ACHN (cell line): Measurements from ENCODE around the gene INTS12.
"Not testable (repeated sequence)": the region's sequence is repeated elsewhere in the genome, so short reads cannot be mapped to it uniquely, and the experiment has no call there.

Experiments
- DNase-seq: peaks from one replicate; pipeline ENCODE4 v3.0.0-alpha.2; 2015
- in situ Hi-C: cut with HindIII; loops from 2 replicates; pipeline ENCODE4 v1.10.0; 2017; ENCODE audit warnings: low sequenced_read_pairs, low pct_ligation_motif_present, low pct_unique_long_range_greater_than_20kb

The INTS12 gene

GRCh38 chr4:105708181-105709080 lies at the start of gene INTS12, which contains the start of gene GSTCD:
Gene INTS12 (minus strand): TSS chr4:105708689. CDS start chr4:105700005, 8,684 bp downstream.
Gene GSTCD (plus strand): TSS chr4:105708784. CDS start chr4:105717614, 8,830 bp downstream.
- in situ Hi-C loops = no loop called here

GRCh38 chr4:105755375-105755774 lies 46.9 kb upstream of the INTS12 start:
- in situ Hi-C loops = no loop called here
- no peak for DNase-seq

More at GRCh38 chr4:105708181-105709080, at the start of gene INTS12, which contains the start of gene GSTCD:
- DNase-seq = peak; percentile 93

- DNase-seq = no peak
- in situ Hi-C loops = no loop called here
Measured at GRCh38 chr4:105753361-105753760, 44.9 kb upstream of the INTS12 start.

GRCh38 chr4:105751718-105752299 lies 43.3 kb upstream of the INTS12 start:
- in situ Hi-C loops = no loop called here
- DNase-seq = no peak

GRCh38 chr4:105748222-105748621 lies 39.7 kb upstream of the INTS12 start:
- in situ Hi-C loops = no loop called here
- no peak for DNase-seq

GRCh38 chr4:105741548-105741947 lies 33.1 kb upstream of the INTS12 start:
- in situ Hi-C loops = no loop called here
- no peak for DNase-seq

GRCh38 chr4:105735217-105735616 lies 26.7 kb upstream of the INTS12 start:
- in situ Hi-C loops, DNase-seq: not testable (repeated sequence)

GRCh38 chr4:105729895-105730294 lies 21.4 kb upstream of the INTS12 start:
- in situ Hi-C loops, DNase-seq: not testable (repeated sequence)

- in situ Hi-C loops = no loop called here
- DNase-seq = no peak
Measured at GRCh38 chr4:105725623-105726022, 17.1 kb upstream of the INTS12 start.

- in situ Hi-C loops = no loop called here
- no peak for DNase-seq
Measured at GRCh38 chr4:105719204-105719603, 10.7 kb upstream of the INTS12 start.

GRCh38 chr4:105715692-105716278 lies 7.3 kb upstream of the INTS12 start:
- in situ Hi-C loops = no loop called here

GRCh38 chr4:105714932-105715331 lies 6.4 kb upstream of the INTS12 start:
- peak; percentile 21 for DNase-seq
- in situ Hi-C loops = no loop called here

More at GRCh38 chr4:105715692-105716278, 7.3 kb upstream of the INTS12 start:
- DNase-seq = peak; percentile 67

- in situ Hi-C loops = no loop called here
- peak; percentile 47 for DNase-seq
Measured at GRCh38 chr4:105714071-105714521, 5.6 kb upstream of the INTS12 start.

- in situ Hi-C loops = no loop called here
- peak; percentile 35 for DNase-seq
Measured at GRCh38 chr4:105712766-105713165, 4.3 kb upstream of the INTS12 start.

- peak; percentile 61 for DNase-seq
- in situ Hi-C loops = no loop called here
Measured at GRCh38 chr4:105710678-105711077, 2.2 kb upstream of the INTS12 start.

- peak; percentile 48 for DNase-seq
- in situ Hi-C loops = no loop called here
Measured at GRCh38 chr4:105710012-105710600, 1.6 kb upstream of the INTS12 start.

GRCh38 chr4:105709081-105709450 lies 577 bp upstream of the INTS12 start:
- peak; percentile 44 for DNase-seq
- in situ Hi-C loops = no loop called here

GRCh38 chr4:105707782-105708180 lies 708 bp downstream of the INTS12 start:
- DNase-seq = no peak
- in situ Hi-C loops = no loop called here

GRCh38 chr4:105698607-105699006 lies 9.9 kb downstream of the INTS12 start:
- no peak for DNase-seq
- in situ Hi-C loops = no loop called here
